NCI-H146 treated with DMSO at 0.1 percent for 48 hours (cell line): ENCODE data around the gene VEGFD.

Source experiments
- DNase-seq: peaks from one replicate; lab custom pipeline; 2025; ENCODE audit not compliant: unreplicated experiment; lab: John Stamatoyannopoulos, UW

VEGFD gene, protein sequence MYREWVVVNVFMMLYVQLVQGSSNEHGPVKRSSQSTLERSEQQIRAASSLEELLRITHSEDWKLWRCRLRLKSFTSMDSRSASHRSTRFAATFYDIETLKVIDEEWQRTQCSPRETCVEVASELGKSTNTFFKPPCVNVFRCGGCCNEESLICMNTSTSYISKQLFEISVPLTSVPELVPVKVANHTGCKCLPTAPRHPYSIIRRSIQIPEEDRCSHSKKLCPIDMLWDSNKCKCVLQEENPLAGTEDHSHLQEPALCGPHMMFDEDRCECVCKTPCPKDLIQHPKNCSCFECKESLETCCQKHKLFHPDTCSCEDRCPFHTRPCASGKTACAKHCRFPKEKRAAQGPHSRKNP

DNA sequence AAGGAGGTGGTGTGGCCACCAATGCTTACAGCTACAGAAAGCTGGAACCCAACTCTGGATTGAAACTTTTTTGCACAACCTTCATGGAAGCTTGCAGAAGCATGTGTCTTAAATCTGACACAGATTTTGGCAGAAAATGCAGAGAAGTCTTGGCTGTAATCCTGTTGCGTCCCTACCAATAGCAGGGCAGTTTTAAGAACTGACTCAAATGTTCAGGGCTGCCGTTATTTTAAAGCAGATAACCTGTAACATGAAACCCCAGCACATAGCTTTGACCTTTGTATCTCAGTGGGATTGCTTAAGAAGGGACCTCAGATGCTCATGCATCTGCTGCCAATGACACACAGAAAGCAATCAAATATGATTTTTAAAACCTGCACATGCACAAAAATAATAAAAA, at the start of gene VEGFD:
Gene VEGFD, minus strand, starts transcription at position 110 of the 400 bp plus-strand sequence. CDS start 467 bp downstream, outside the sequence.
- DNase-seq = no peak

GRCh38 chrX:15430584-15430983, 46.4 kb upstream of the VEGFD start:
- no peak for DNase-seq

GRCh38 chrX:15430076-15430475, 45.9 kb upstream of the VEGFD start:
- DNase-seq = no peak

GRCh38 chrX:15425024-15425423, 40.8 kb upstream of the VEGFD start:
- no peak for DNase-seq

DNA sequence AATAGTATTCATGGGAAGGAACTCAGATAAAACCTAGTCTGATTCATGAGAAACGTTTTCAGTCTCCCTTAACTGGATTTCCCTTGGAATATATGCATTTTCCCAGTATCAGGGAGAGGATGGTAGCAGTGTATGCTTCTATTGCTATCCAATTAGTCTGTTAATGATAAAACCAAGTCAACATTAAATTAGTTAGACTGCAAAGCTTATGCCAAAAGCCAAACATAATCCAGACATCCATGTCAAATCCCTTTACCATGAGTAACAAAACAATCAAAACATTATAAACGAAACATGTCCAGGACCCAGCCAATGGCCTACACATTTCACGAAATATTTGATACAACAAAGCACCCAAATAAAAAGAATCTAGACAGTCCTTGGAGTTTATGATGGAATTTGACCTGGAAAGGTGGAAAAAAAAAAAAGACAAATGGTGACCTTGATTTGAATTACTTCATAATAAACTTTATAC, 34.5 kb upstream of the VEGFD start:
- no peak for DNase-seq

DNA sequence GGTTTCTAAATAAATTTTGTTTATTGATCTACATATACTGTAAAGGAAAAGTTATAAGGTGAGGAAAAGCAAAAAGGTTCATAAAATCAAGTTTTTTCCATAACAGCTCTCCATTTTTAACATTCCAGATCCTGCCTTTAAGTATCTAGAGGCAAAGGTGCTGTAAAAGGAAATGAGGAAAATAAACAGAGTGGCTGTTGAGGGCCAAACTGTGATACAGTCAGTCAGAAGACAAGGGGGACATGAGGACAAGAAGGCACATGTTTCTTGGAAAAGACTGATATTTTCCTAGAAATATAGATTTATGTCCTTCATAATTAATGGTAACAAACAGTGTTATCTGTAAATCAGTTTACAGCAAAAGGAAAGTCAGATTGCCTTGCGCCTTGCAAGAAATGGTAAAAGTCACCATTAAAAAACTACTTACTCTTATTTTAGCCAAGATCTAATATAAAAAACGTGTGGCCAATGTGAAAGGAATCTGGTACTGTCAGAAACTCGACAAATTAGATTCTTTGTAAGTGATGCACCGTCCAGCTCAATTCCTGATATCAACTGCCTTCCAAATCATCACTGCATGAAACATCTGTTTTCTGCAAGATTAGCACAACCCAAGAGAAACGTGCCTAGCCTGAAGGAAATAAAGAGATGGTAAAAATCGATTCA, 34.0 kb upstream of the VEGFD start:
- DNase-seq = no peak

DNA sequence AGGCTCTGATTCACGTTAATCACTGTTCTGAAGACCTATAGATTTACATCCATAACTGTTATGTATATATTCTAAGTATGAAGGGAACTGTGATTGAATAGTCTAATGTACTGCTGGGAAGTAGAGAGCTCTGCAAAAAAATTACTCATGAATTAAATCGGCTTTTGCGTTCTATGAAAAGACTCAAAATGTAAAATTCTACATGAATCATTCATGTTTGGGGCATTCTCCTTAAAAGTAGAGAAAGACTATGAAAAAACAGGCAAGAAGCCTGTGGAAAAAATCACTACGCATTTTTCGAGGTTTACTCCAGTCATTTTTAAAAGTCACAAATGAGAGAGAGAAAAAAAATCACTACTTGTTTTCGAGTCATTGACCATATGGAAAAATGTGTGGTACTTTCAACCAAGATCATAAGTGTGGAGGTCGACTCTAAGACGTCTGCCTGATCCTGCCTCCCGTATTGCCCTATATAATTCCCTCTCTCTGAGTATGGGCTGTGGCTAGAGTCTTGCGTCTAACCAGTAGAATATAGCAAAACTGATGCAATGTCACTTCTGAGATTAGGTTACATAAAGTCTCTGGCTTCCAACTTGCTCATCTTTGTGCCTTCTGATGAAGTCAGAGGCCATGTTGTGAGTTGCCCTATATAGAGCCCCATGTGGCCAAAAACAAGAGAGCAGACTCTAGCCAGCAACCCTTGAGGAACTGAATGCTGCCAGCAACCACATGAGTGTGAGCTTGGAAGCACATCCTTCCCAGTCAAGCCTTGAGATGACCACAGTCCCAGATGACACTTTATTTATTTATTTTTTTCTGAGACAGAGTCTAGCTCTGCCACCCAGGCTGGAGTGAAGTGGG, 32.1 kb upstream of the VEGFD start:
- no peak for DNase-seq

DNA sequence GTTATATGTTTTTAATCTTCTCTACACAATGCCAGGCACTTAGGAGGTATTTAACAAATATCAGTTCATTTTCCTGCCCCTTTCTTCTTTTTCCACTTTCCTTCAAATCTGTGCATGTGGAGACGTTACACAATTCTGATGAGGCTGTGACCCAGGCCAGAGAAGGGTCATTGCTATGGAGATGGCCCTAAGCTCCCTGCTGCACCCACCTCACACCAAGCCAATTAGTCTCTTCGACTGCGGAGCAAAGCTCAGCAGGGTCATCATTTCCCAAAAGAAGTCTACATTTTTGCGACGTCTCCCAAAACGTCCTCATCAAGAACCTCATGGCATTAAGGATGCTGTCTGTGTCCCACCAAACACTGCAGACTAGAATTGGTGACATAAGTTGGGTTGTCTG, 28.9 kb upstream of the VEGFD start:
- no peak for DNase-seq

GRCh38 chrX:15410947-15411346, 26.7 kb upstream of the VEGFD start:
- no peak for DNase-seq

DNA sequence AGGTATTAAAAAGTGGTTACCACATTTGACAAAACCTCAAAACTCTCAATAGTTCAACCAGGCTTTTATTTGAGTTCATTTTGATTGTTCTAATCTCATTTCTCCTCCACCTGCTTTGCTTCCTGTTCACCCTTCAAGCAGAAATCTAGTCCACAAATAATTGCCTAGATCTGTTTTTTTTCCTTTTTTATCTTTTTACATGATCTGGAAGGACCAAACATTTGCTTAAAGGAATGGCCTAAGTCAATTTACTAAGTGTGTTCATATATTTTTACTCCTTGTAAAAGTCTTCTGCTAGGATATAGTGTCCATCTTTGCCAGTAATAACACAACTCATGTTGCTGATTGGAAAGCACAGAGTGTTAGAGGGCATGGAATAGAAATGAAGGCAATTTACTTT, 26.2 kb upstream of the VEGFD start:
- DNase-seq = no peak

DNA sequence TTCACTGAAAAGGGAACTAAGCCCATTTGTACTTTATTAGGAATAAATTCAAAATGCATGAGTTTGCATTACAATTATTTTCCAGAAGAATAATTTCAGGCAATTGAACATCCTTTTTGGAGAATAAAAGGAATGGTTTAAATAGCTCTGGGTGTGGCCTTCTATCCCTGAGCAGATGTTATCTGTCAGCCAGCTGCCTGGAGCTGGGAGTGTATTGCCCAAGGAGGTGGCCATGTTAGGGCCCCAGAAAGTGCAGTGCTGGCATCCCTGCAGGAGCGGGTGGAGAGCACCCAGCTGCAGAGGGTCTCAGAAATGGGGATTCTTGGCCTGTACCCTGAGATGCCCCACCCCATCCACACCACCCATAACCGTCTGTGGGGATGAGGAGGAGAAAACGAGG, 21.6 kb upstream of the VEGFD start:
- DNase-seq = no peak

GRCh38 chrX:15404401-15405096, 20.3 kb upstream of the VEGFD start:
- DNase-seq = no peak

DNA sequence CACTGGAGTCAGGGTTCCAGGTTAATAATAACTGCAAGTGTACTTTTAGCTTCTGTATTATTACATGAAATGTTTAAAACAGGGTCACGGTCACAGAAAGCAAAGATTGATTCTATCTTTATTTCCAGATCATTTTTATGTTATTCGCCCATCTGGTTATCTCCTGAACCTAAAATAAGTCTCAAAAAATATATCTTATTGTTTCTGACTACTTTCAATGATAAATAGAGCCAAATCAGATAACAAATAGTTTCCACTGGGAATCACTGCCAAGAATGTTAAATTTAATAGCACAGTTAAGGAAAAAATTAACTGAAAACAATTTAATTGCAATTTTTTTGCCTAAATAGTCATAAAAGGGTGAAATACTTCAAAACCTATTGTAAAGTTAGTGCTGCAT, 17.2 kb upstream of the VEGFD start:
- no peak for DNase-seq

DNA sequence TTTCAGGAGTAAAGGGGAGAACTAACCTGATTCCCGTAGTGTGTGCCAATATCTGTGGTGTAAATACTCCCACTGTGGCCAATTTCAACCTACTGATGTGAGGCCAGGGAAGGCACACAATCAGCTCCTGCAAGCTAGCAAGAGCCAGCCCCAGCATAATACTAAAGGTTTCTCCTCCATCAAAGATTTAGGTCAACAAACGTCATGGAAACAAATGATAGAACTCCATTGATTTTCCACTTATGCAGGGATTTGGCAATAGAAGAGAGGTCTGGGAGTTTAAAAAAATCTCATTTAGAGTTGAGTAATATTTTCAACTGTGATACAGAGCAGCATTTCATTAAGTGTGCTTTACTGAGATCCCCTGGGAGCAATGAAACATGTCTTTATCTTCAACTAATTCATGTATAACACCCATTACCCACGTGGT, 15.8 kb upstream of the VEGFD start:
- DNase-seq = no peak

- no peak for DNase-seq
These were observed 14.7 kb upstream of the VEGFD start for GRCh38 chrX:15398874-15399273.

- DNase-seq = no peak
These were observed 11.6 kb upstream of the VEGFD start for GRCh38 chrX:15395789-15396188.

GRCh38 chrX:15391850-15392249, 7.6 kb upstream of the VEGFD start:
- DNase-seq = no peak

DNA sequence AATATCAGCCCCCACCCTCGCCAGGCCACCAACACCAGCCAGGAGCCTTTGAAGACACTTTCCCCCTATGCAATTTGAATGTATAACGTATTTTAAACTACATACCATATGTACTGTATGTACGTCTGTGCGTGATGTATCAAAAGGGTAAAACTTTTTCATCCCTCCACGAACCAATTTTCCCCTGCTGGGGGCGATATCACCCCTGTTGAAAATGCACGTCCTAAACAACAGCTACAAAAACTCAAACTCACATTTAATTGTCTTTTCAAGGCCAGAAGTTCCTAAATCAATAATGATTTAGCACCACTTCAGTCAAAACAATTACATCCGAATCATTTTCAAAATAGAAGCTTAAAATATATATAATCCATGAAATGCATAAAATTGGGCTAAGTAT, 1.4 kb downstream of the VEGFD start:
- no peak for DNase-seq

DNA sequence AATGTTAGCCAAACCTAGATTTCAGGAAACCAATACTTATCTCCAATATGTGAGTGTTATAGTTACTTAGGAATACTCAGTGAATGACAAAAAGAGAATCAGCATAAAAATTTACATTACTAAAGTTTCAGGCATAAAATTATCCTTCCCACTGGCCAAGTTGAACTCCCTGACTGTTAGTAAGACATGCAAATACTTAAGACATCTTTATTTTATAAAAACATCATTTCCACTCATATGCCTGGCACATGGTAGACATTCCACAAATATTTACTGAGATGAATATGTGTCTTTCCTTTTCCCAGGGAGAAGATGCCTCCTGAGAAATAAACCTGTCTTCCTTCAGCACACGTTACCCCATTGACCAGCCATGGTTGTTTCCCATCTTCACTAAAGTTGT, 7.3 kb downstream of the VEGFD start:
- no peak for DNase-seq

- no peak for DNase-seq
These were observed 10.2 kb downstream of the VEGFD start for GRCh38 chrX:15373976-15374375.
